Spleen (tissue), 7 donors: ENCODE measurements around the gene TRIM9.

Experiments used
- POLR2A ChIP-seq, 3 donors: fragments of 450-650 bp; IDR thresholded peaks; one replicate each; pipeline ENCODE4 v1.5.1; 2017; ENCODE audit warnings: antibody characterized with exemption in 3 of 3, mild to moderate bottlenecking in 1 of 3
- POLR2AphosphoS5 ChIP-seq, 3 donors: sonication (generic); formaldehyde crosslinking; IDR thresholded peaks; one replicate each; pipeline ENCODE4 v1.5.1; 2017; ENCODE audit warnings: antibody characterized with exemption in 3 of 3
- TF ChIP-seq, protein P1 (sequence below), 11 experiments: fragments of 200-600 bp in 7 of 11; fragments of 450-650 bp in 4 of 11; sonication (generic) in 4 of 11; IDR thresholded peaks in 8 of 11; conservative IDR thresholded peaks in 3 of 11; 1 replicate in 7 of 11; 2 replicates in 4 of 11; pipeline versions ENCODE4 v1.4.0 to v1.8.0; 2016 to 2021; ENCODE audit warnings: antibody characterized with exemption in 11 of 11, inconsistent platforms in 4 of 11, mild to moderate bottlenecking in 1 of 11
- donor health status: DM: no; HTN: no; CAD: no; lungs with moderate emphysema.
- donor health status: DM: no; HTN: no; CAD: no.
- donor health status: DM: no; HTN: no; CAD: no.

DNA sequence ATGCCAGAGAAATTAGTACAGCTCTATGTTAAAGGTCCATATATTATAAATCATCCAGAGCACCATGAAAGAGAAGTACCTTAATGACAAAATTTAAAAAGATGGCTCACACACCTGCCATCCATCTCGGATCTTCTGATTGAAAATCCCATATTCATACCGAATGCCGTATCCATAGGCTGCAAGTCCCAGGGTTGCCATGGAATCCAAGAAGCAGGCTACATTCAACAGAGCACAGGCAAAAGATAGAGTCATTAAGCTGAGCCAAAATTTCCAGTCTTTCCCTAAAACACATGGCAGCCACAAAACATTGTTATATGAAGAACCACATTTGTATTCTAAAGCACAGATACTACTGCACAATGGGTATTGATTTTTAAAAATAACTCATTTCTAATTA, 163.3 kb downstream of the TRIM9 start:
- TF ChIP-seq, protein P1, sequence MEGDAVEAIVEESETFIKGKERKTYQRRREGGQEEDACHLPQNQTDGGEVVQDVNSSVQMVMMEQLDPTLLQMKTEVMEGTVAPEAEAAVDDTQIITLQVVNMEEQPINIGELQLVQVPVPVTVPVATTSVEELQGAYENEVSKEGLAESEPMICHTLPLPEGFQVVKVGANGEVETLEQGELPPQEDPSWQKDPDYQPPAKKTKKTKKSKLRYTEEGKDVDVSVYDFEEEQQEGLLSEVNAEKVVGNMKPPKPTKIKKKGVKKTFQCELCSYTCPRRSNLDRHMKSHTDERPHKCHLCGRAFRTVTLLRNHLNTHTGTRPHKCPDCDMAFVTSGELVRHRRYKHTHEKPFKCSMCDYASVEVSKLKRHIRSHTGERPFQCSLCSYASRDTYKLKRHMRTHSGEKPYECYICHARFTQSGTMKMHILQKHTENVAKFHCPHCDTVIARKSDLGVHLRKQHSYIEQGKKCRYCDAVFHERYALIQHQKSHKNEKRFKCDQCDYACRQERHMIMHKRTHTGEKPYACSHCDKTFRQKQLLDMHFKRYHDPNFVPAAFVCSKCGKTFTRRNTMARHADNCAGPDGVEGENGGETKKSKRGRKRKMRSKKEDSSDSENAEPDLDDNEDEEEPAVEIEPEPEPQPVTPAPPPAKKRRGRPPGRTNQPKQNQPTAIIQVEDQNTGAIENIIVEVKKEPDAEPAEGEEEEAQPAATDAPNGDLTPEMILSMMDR (IDR thresholded peaks at IDR 0.05 in 8 of 11, conservative IDR thresholded peaks at IDR 0.05 in 3 of 11): no peak
- TF ChIP-seq POLR2A (IDR thresholded peaks at IDR 0.05): no peak
- TF ChIP-seq POLR2AphosphoS5 (IDR thresholded peaks at IDR 0.05): no peak
